K562 (cell line): ENCODE results near the gene LRRC3. TPM values are rescaled to one million over a fixed set of nuclear protein-coding genes. Genes with fewer than 3 reads are reported as not detected.

Experiments
- ATAC-seq: fragments of 200-7000 bp; cut with Tn5 transposase; 3 replicates; pipeline ENCODE4 v1.9.1; 2020; ENCODE audit warnings: moderate library complexity
- BruUV-seq: library from RNA; stranded (reverse); fragments of 400-500 nt; replicated peaks from 2 replicates; lab custom pipeline; 2021; lab: Mats Ljungman, UMichigan
- CTCF ChIA-PET: fragments of 300-600 bp; formaldehyde crosslinking; extraction: SDS; loops from one replicate; lab custom pipeline; 2021; ENCODE audit warnings: low intra/inter-chr PET ratio; lab: Yijun Ruan, JAX
- POLR2A ChIA-PET: fragments of 300-600, 350-650 bp; sonication (Branson Sonifier 250); formaldehyde crosslinking; extraction: SDS; loops from one replicate; lab custom pipeline; 2021; ENCODE audit warnings: antibody characterized with exemption, inconsistent platforms; lab: Yijun Ruan, JAX
- DNase-seq, 4 experiments: peaks; one replicate each; pipeline versions ENCODE4 v3.0.0 to v3.0.0-alpha.2; 2011 to 2018; ENCODE audit warnings: low spot score in 3 of 4, mixed read lengths in 3 of 4; ENCODE audit errors: extremely low read depth in 1 of 4
- FAIRE-seq: peaks from 2 replicates; lab custom pipeline; 2011; peaks lifted over from hg19 to GRCh38; lab: Jason Lieb, UNC
- H2AFZ ChIP-seq: 2 replicates; pipeline ENCODE4 v1.6.0; 2011; ENCODE audit warnings: low read depth, low read length, control low read depth, inconsistent platforms
- H3K27ac ChIP-seq: fragments of 200-600 bp; 3 replicates; pipeline ENCODE4 v1.8.0; 2011; ENCODE audit warnings: low read depth, mild to moderate bottlenecking, control low read depth, inconsistent platforms, low read length, moderate library complexity, mixed read lengths; ENCODE audit errors: extremely low read depth
- H3K27me3 ChIP-seq, 2 experiments: fragments of 300-600 bp in 1 of 2; 2 replicates in 1 of 2; 3 replicates in 1 of 2; pipeline versions ENCODE4 v1.6.0 to v1.8.0; 2011; ENCODE audit warnings: inconsistent platforms in 2 of 2, low read length in 2 of 2, mild to moderate bottlenecking in 1 of 2, mixed read lengths in 1 of 2, moderate library complexity in 1 of 2; ENCODE audit not compliant: control insufficient read depth in 2 of 2, insufficient read depth in 2 of 2
- H3K36me3 ChIP-seq: fragments of 300-600 bp; 3 replicates; pipeline ENCODE4 v1.8.0; 2011; ENCODE audit warnings: mild to moderate bottlenecking, low read length, inconsistent platforms; ENCODE audit not compliant: control insufficient read depth, insufficient read depth
- H3K4me1 ChIP-seq, 2 experiments: fragments of 200-600 bp in 1 of 2; replicated peaks in 1 of 2; 2 replicates in 1 of 2; 3 replicates in 1 of 2; pipeline versions ENCODE4 v1.5.1 to v1.8.0; 2011; ENCODE audit warnings: inconsistent platforms in 2 of 2, low read length in 2 of 2, mild to moderate bottlenecking in 1 of 2, mixed read lengths in 1 of 2, moderate library complexity in 1 of 2; ENCODE audit not compliant: control insufficient read depth in 2 of 2, insufficient read depth in 2 of 2
- H3K4me2 ChIP-seq: 2 replicates; pipeline ENCODE4 v1.6.1; 2011; ENCODE audit warnings: low read length, control low read depth, inconsistent platforms, mixed read lengths; ENCODE audit not compliant: insufficient read depth
- H3K4me3 ChIP-seq: fragments of 200-600 bp; sonication (generic), shearing (Covaris generic); 2 replicates; pipeline ENCODE4 v1.5.1; 2016; ENCODE audit warnings: control low read depth, inconsistent platforms
- H3K79me2 ChIP-seq: fragments of 200-600 bp; 3 replicates; pipeline ENCODE4 v1.8.0; 2011; ENCODE audit warnings: low read length, inconsistent platforms; ENCODE audit not compliant: control insufficient read depth, insufficient read depth
- H3K9ac ChIP-seq, 2 experiments: 2 replicates each; pipeline versions ENCODE4 v1.6.0 to v1.6.1; 2011; ENCODE audit warnings: low read depth in 2 of 2, low read length in 2 of 2, control low read depth in 1 of 2, inconsistent platforms in 1 of 2, mild to moderate bottlenecking in 1 of 2, mixed read lengths in 1 of 2; ENCODE audit not compliant: insufficient read depth in 1 of 2
- H3K9me1 ChIP-seq: one replicate; pipeline ENCODE4 v1.6.0; 2011; ENCODE audit warnings: inconsistent platforms, mild to moderate bottlenecking, low read length, moderate library complexity; ENCODE audit not compliant: control insufficient read depth, insufficient read depth
- H3K9me3 ChIP-seq: replicated peaks from 2 replicates; pipeline ENCODE4 v1.5.1; 2011; ENCODE audit warnings: low read depth, low read length, inconsistent platforms; ENCODE audit not compliant: control insufficient read depth, insufficient read depth
- H4K20me1 ChIP-seq: replicated peaks from 2 replicates; pipeline ENCODE4 v1.6.1; 2011; ENCODE audit warnings: low read length, inconsistent platforms, mixed read lengths; ENCODE audit not compliant: control insufficient read depth, insufficient read depth
- MYC ChIP-seq, 2 experiments: fragments of 250-450 bp in 1 of 2; sonication (Bioruptor Pico) in 1 of 2; IDR thresholded peaks; 2 replicates each; pipeline versions ENCODE4 v1.5.1 to v1.6.1; 2012 to 2021; ENCODE audit warnings: low read depth in 2 of 2, borderline replicate concordance in 1 of 2, improper control_type of control experiment in 1 of 2, low read length in 1 of 2, mild to moderate bottlenecking in 1 of 2, moderate library complexity in 1 of 2
- NRF1 ChIP-seq, 2 experiments: fragments of 450-650 bp; IDR thresholded peaks in 1 of 2; conservative IDR thresholded peaks in 1 of 2; 2 replicates each; pipeline ENCODE4 v1.6.1; 2014; ENCODE audit warnings: mild to moderate bottlenecking in 2 of 2
- WGBS: fragments of 100-300 bp; shearing (Covaris generic); methylation state at CpG from one replicate; pipeline ENCODE4 v1.1.6; 2016; ENCODE audit warnings: low coverage, mixed read lengths; ENCODE audit not compliant: insufficient coverage; ENCODE audit errors: missing lambda C conversion rate; 5-methylcytosine and 5-hydroxymethylcytosine counted together
- in situ Hi-C: fragments of 300-500 bp; cut with MboI; formaldehyde crosslinking; loops from 4 replicates; pipeline ENCODE4 v1.15.0; 2018; ENCODE audit warnings: inconsistent platforms, mixed read lengths
- intact Hi-C: fragments of 100-400 bp; cut with micrococcal nuclease; formaldehyde crosslinking; loops from 2 replicates; pipeline ENCODE4 v1.14.2; 2022
- polyA plus RNA-seq, 8 experiments: library from polyadenylated mRNA; depleted of rRNA in 4 of 8; stranded (reverse) in 5 of 8; unstranded in 3 of 8; fragments of >200 nt; fragmentation: Nextera tagmentation in 2 of 8; fragmentation: Illumina TruSeq in 1 of 8; extraction: Ambion mirVana in 2 of 8; extraction: Trizol in 1 of 8; gene quantifications; 2 replicates each; pipeline versions ENCODE4 v1.2.1 to v1.2.3, GENCODE V29; 2011 to 2014; ENCODE audit warnings: inconsistent platforms in 1 of 8, missing spikeins in 1 of 8
- total RNA-seq, 7 experiments: library from RNA; depleted of rRNA in 6 of 7; stranded (reverse); fragments of >200 nt in 6 of 7; fragmentation: Illumina TruSeq in 2 of 7; extraction: Trizol in 2 of 7; gene quantifications; 2 replicates each; pipeline versions ENCODE4 v1.2.1 to v1.2.3, GENCODE V29; 2011 to 2021; ENCODE audit warnings: low replicate concordance in 1 of 7

The LRRC3 gene
- total and polyA plus RNA-seq, 9 of the 15 experiments (the other 6 are each of a cell fraction or from before 2014, with no cell fraction given): 0.04 TPM; not detected in 7

- intact Hi-C loops: no loop called here
- WGBS: 9% methylated on average over 30 of the region's 30 CpGs
- H3K9me3 ChIP-seq: peaks cover 2% of the 10 kb centered on the region; the same call in 1 of the 2 replicates
Observed at GRCh38 chr21:44414291-44415072, 40.8 kb upstream of the LRRC3 start.

More at GRCh38 chr21:44414291-44415072, 40.8 kb upstream of the LRRC3 start:
- no peaks in the 10 kb centered on the region for H3K9me1 ChIP-seq
- peak; percentile 79 for ATAC-seq
- no peak for FAIRE-seq
- POLR2A ChIA-PET: interaction anchor here (0.6 to 0.9 kb wide), 3 partner anchors 11 to 1268 kb away, joined by 3 to 4 read pairs (median 3); no protein-coding TSS in a partner anchor
- peaks cover 0 to 17% of the 10 kb centered on the region in 2 experiments; a peak in 1 of 5 replicates for H3K4me1 ChIP-seq
- no peak overlapping the region for H3K4me2 ChIP-seq
- peaks cover 2 to 27% of the 10 kb centered on the region in 2 experiments; a peak in 2 of 5 replicates for H3K27me3 ChIP-seq
- H3K36me3 ChIP-seq: no peaks in the 10 kb centered on the region
- no peaks in the 10 kb centered on the region for H4K20me1 ChIP-seq
- no peak overlapping the region for H3K9ac ChIP-seq
- no peak overlapping the region for H2AFZ ChIP-seq
- CTCF ChIA-PET: no interaction called here
- peak; percentile 82 to 85 for TF ChIP-seq NRF1 (conservative IDR thresholded peaks at IDR 0.05 in 1 of 2, IDR thresholded peaks at IDR 0.05 in 1 of 2)
- no peak for TF ChIP-seq MYC (IDR thresholded peaks at IDR 0.05; ENCODE audit: low read depth, low read length)
- no peak for TF ChIP-seq MYC (CRISPR knock-in tag; IDR thresholded peaks at IDR 0.05; ENCODE audit: borderline replicate concordance, low read depth)
- BruUV-seq: no TSS peak
- no peak overlapping the region for H3K4me3 ChIP-seq
- no peaks in the 10 kb centered on the region for H3K79me2 ChIP-seq
- H3K27ac ChIP-seq: no peak overlapping the region
- in situ Hi-C loops: no loop called here
- peak in 1 of 4 experiments; percentile 34 for DNase-seq
